ENCODE results near the gene TMEM37.

TMEM37 gene

GRCh38 chr2:119434664-119435063 lies 3.0 kb downstream of the TMEM37 start:
- DNase-seq: no peak

GRCh38 chr2:119435081-119435952 lies 3.7 kb downstream of the TMEM37 start:
- DNase-seq: no peak

DNA sequence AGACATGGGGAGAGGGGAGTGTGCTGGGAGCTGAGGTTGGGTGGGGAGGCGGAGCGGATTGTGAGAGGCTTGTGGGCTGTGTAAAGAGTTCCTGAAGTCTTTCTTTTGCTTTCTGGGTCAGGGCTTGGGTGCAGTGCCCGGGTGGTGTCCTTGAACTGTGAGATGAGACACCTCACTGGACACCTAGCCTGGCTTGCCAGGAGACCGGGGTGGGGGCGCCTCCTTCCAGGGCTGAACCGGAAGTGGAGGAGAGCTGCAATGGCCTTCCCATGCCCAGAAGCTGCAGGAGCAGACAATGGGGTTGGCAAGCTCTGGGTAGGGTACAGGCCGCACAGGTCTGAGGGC lies 4.3 kb downstream of the TMEM37 start:
- DNase-seq: no peak

GRCh38 chr2:119436993-119437772 lies 5.5 kb downstream of the TMEM37 start:
- no peak for DNase-seq

DNA sequence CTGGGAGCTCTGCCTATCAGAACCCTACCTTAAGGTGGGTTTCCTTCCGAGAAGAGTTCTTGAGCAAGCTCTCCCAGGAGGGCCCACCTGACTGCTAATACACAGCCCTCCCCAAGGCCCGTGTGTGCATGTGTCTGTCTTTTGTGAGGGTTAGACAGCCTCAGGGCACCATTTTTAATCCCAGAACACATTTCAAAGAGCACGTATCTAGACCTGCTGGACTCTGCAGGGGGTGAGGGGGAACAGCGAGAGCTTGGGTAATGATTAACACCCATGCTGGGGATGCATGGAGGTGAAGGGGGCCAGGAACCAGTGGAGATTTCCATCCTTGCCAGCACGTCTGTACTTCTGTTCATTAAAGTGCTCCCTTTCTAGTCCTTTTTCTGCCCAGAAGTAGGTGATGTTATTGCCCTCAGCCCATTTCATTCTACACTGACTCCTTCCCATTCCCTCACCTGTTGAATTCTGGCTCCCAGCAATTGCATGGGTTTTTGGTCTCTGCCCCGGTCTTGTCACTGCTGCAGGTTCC lies 6.5 kb downstream of the TMEM37 start:
- no peak for DNase-seq

DNA sequence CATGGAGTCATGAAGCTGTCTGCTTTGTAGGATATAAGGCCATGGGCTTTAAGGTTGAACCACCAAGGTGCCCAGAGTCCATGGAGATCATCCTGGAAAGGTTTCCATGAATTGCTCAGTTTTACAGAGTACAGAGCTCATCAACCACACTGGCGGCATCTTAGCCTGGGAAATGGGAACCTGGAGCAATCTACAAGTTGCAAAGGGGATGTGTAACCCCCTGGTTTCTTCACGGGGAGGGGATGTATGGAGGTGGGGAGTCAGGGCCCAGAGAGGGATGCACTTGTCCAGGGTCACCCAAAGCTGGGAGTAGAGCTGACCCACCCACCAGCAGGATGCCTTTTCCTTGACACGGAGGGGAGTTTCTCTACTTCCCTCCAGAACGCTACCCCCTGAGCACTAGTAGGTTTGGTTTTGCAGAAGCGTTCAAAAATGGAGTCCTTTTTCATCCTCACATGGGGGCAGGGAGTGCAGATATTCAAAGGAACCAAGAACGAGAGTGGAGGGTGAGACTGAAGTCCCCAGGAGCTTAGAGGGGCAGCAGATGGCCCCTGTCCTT lies 7.2 kb downstream of the TMEM37 start:
- DNase-seq: no peak

DNA sequence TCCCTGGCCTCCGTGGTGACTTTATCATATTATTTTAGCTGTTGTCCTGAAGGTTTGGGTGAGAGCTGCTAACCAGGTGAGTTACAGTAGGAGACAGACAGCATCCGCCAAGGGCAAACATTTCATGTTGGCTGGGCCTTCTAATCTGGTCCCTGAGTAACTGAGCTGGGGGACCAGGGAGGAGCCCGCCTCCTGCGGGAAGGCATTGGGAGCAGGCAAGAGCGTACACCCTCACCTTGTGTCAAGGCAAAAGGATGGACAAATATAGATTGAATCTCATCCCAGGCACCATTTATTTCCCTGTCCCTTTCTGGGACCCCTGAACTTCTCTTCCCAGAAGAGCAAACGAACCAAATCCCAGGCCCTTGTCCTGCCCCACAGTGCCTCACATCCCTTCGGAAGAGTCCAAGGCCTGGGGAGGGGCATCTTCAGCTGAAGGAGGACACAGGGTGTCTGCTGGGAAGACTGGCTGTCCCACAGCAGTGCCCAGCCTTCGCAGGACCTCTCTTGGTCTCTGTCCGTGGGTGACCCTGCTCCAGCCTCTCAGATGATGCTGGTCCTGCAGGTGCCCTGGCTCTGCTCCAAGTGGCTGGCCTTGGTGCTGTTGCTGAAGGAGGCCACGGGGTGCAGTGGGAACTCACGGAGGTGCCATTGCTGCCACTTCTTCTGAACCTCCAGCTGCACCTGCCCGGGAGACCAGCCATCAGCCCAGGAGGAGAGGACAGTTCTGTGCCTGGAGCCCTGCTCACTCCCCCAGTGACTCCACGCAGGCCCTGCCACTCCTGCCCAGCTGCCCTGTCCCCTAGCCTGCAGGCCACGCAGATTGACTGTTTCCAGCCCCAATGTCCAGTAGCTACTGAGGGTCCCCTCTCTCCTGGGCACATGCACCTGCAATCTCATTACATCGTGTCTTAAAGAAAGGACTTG lies 8.2 kb downstream of the TMEM37 start:
- no peak for DNase-seq

DNA sequence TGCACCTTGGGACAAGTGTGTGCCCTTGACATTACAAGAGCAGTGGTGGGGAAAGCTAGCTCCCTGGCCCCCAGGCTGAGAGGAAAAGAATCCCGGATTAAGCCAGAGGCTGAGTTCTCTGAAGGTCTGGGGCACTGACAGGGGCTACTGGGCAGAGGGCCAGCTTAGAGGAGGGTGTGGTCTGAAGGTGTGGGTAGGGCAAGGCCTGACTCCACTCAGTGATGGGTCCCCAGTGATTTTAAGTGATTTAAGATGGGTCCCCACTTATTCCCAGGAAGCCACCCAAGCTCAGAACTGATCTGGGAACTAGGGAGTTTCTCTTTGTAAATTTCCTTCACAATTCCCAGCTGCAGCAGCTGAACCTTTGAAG lies 8.8 kb downstream of the TMEM37 start:
- no peak for DNase-seq

- DNase-seq: no peak
Observed at GRCh38 chr2:119440873-119441272, 9.2 kb downstream of the TMEM37 start.

DNA sequence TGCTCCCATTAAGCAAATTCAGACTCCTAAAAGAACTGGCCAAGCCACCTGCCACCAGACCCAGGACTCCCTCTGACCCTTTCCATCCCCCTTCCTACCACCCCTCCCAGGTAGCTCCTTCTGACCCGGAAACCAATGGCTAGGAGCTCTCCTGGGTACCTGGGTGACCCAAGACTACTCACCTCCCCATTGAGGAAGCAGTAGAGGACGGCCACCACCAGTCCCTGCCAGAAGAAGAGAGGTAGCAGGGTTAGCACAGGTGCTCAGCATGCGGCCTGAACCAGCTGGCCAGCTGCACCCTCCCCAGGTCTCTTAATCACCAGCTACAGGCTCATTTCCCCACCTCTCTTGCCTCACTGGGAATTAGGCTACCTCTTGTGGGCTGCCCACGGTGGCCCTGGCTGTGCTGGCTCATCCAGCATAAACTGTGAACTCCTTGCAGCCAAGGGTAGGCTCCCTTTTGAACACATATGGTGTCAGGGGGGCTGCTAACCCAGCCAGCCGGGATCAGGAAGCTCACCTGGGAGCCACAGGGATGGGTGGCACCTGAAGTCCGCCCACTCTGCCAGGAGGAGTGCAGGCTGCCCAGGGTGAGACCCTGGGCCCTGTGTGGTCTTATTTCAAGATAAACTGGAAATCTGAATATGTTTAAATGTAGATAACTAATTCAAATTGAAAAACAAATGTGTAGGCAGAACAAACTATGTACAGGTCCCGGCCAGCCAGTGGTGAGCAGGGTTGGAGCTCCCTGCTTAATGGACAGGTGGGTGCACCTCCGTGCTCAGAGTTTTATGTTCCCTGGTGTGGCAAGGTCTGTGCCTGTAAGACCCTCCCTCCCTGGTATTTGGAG lies 9.9 kb downstream of the TMEM37 start:
- no peak for DNase-seq

DNA sequence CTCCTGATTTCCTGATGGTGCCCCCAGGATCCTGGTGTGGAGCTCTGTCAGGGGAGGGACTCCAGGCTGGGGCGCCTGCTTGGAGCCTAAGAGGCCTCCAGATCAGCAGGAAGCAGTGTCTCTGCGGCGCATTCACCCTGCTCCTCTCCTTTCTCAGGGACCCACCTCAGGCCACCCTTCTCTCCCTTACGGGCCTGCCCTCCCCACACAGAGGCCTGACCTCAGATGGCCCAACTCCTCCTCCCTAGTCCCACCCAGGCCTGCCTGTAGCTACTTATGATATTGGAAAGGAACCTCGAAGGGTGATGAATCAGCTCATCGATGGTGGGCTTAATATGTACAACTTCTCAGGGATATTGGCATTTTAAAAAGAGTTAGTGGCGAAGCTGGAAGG lies 10.6 kb downstream of the TMEM37 start:
- no peak for DNase-seq

GRCh38 chr2:119442850-119443249 lies 11.2 kb downstream of the TMEM37 start:
- no peak for DNase-seq

DNA sequence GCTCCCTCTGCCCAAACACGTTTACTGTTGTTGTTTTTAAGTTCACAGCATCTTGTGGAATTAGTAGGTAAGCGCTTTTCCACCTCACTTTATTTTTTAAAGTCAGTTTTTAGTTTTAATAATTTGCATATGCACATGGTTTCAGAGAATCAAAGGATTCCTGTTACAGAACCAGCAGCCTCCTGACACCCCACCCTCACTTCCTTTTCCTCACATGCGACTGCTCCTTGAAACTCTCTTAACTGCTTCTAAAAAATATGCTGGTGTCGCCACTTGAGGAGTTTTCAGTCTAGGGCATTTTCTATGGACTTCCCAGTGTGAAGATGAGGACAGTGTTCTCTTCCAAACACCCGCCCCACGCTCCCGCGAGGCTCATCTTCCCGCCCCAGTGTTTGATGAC lies 14.4 kb downstream of the TMEM37 start:
- no peak for DNase-seq

GRCh38 chr2:119448427-119449141 lies 16.9 kb downstream of the TMEM37 start:
- DNase-seq: no peak

- no peak for DNase-seq
Observed at GRCh38 chr2:119449521-119449920, 17.9 kb downstream of the TMEM37 start.

- DNase-seq: no peak
Observed at GRCh38 chr2:119451336-119452050, 19.8 kb downstream of the TMEM37 start.

DNA sequence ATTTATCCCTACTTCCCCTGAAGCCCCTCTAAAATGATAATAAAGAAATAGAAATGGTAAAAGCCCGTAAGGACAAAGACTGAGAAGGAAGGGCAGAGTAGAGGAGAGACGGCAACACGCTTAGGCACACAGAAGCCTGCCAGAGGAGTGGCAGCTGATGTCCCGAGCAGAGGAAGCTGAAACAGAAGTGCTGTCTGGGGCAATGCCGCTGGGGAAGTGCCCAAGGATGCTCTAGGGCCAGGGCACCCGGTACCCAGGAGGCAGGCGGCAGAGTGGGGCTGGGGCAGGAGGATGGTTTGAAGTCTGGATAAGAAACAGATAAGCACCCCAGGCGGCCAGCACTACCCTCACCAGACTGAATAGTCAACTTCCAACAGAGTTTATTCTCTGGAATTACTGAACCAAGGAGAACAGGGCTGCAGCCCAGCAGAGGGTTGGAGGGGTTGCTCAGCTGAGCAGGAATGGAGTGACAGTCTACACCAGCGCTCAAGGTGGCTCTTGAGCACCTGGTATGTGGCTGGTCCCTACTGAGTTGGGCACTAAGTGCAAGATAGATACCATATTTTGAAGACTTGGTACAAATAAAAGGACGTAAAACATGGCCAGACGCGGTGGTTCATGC lies 22.4 kb downstream of the TMEM37 start:
- DNase-seq: no peak

DNA sequence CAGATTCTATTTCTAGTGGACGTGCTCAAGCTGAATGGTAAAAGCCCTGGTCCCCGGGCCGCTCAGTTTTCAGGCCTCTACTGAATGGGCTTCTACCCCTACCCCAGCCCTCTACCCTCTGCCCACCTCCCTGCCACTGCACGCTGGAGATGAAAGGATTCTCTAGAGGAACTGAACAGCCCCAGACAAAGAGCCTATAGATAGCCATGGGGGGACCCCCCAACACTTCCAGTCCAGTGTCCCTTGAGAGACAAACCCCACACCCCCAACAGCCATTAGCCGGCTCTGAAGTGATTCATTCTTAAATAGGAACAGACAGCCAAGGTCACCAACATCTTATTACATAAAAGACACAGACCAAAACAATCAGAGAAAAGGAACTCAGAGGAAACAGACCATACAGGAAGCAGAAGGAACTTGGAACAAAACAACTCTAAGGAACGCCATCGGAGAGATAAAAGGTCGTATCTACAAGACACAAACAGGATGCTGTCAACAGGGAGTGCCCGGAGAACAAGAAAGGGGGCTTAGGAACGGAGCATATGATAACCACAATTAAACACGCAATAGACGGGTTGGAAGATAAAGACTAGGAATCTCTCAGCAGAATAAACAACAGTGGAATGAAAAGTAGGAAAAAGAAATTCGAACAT lies 23.5 kb downstream of the TMEM37 start:
- DNase-seq: no peak

DNA sequence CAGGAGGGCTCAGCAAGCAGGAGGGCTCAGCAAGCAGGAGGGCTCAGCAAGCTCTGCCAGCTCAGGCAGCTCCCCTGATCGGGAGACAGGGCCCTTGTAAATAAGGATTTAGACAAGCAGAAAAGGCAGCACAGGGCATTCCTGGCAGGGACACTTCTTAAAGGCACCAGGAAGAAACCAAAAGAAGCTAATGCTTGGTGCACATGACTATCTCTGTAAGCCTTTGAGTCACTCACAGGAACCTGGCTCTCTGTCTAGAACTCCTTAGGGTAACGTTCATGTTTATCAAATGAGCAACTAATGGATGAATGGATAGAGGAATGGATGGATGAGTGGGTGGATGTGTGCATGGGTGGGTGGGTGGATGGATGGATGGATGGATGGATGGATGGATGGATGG lies 28.4 kb downstream of the TMEM37 start:
- no peak for DNase-seq

Measured in GF-D8 (cell line).